Esophagus (tissue), 2 donors: ENCODE results near the gene RCVRN. TPM values are rescaled to one million over a fixed set of nuclear protein-coding genes. Genes with fewer than 3 reads are reported as not detected.
A peak's percentile ranks its signal among the peaks of the same experiment; 100 is the strongest.

Experiments used
- H3K27ac ChIP-seq, 2 donors: one replicate each; pipeline ENCODE4 v1.5.1; 2013; ENCODE audit warnings: low read depth in 2 of 2, mild to moderate bottlenecking in 2 of 2, inconsistent platforms in 1 of 2, low read length in 1 of 2, moderate library complexity in 1 of 2
- H3K27me3 ChIP-seq, 2 donors: one replicate each; pipeline ENCODE4 v1.6.1; 2013; ENCODE audit warnings: low read length in 2 of 2, control low read depth in 1 of 2, mild to moderate bottlenecking in 1 of 2; ENCODE audit not compliant: insufficient read depth in 2 of 2, control insufficient read depth in 1 of 2
- H3K36me3 ChIP-seq, 2 donors: one replicate each; pipeline ENCODE4 v1.6.1; 2013; ENCODE audit warnings: low read length in 1 of 2; ENCODE audit not compliant: control insufficient read depth in 2 of 2, insufficient read depth in 2 of 2
- H3K4me1 ChIP-seq, 2 donors: one replicate each; pipeline ENCODE4 v1.6.1; 2013; ENCODE audit warnings: low read length in 1 of 2; ENCODE audit not compliant: control insufficient read depth in 2 of 2, insufficient read depth in 2 of 2
- H3K4me3 ChIP-seq, 2 donors: one replicate each; pipeline ENCODE4 v1.5.1; 2013; ENCODE audit warnings: low read length in 2 of 2, mild to moderate bottlenecking in 2 of 2, low read depth in 1 of 2, moderate library complexity in 1 of 2
- H3K9me3 ChIP-seq, 2 donors: one replicate each; pipeline ENCODE4 v1.6.1; 2013; ENCODE audit warnings: mild to moderate bottlenecking in 2 of 2, low read depth in 1 of 2, low read length in 1 of 2, moderate library complexity in 1 of 2; ENCODE audit not compliant: control insufficient read depth in 2 of 2, insufficient read depth in 1 of 2
- WGBS, 2 donors: extraction: QIAGEN DNeasy Blood & Tissue Kit; methylation state at CpG; one replicate each; pipeline ENCODE4 v1.1.7; 2013; 5-methylcytosine and 5-hydroxymethylcytosine counted together
- polyA plus RNA-seq, 2 donors: library from polyadenylated mRNA; stranded (reverse); fragments of 200-250 nt; gene quantifications; one replicate each; pipeline ENCODE4 v1.2.3, GENCODE V29; 2013
- donor health status: healthy with polysubstance abuse.
- donor health status: Bipolar disorder and iron deficiency.

RCVRN gene
- polyA plus RNA-seq, 2 donors = 0.01 to 0.18 TPM

- H3K27ac ChIP-seq = no peak overlapping the region
- 92 to 94% methylated on average over 9 of the region's 9 CpGs for WGBS, 2 donors
Measured at GRCh38 chr17:9937901-9938300, 32.8 kb upstream of the RCVRN start.

GRCh38 chr17:9937241-9937761, 32.2 kb upstream of the RCVRN start:
- 69 to 81% methylated on average over 13 of the region's 13 CpGs for WGBS, 2 donors
- Histone ChIP-seq H3K9me3 (peaks cover 0 to 4% of the 10 kb centered on the region in 2 donors), H3K27me3 (no peaks in the 10 kb centered on the region), H3K27ac (peak overlapping the region in 1 of 2 donors; percentile 14), H3K4me1 (peaks cover 0 to 5% of the 10 kb centered on the region in 2 donors), H3K4me3 (no peak overlapping the region), H3K36me3 (peaks cover 2 to 4% of the 10 kb centered on the region in 2 donors)

More at GRCh38 chr17:9937901-9938300, 32.8 kb upstream of the RCVRN start:
- H3K4me1 ChIP-seq = peaks cover 0 to 5% of the 10 kb centered on the region in 2 donors
- no peaks in the 10 kb centered on the region for H3K27me3 ChIP-seq
- peaks cover 0 to 4% of the 10 kb centered on the region in 2 donors for H3K9me3 ChIP-seq
- peaks cover 2 to 4% of the 10 kb centered on the region in 2 donors for H3K36me3 ChIP-seq
- no peak overlapping the region for H3K4me3 ChIP-seq

- peaks cover 0 to 5% of the 10 kb centered on the region in 2 donors for H3K4me1 ChIP-seq
- no peak overlapping the region for H3K4me3 ChIP-seq
- WGBS, 2 donors = 73 to 80% methylated on average over 3 of the region's 3 CpGs
- peaks cover 0 to 4% of the 10 kb centered on the region in 2 donors for H3K9me3 ChIP-seq
- peaks cover 2 to 4% of the 10 kb centered on the region in 2 donors for H3K36me3 ChIP-seq
- no peak overlapping the region for H3K27ac ChIP-seq
- no peaks in the 10 kb centered on the region for H3K27me3 ChIP-seq
Measured at GRCh38 chr17:9936095-9936494, 31.0 kb upstream of the RCVRN start.

- WGBS, 2 donors = 76 to 78% methylated on average over 6 of the region's 6 CpGs
- Histone ChIP-seq H3K4me1 (peaks cover 0 to 5% of the 10 kb centered on the region in 2 donors), H3K27ac (no peak overlapping the region), H3K36me3 (peaks cover 2% of the 10 kb centered on the region in 2 donors), H3K4me3 (no peak overlapping the region), H3K9me3 (peaks cover 0 to 4% of the 10 kb centered on the region in 2 donors), H3K27me3 (no peaks in the 10 kb centered on the region)
Measured at GRCh38 chr17:9935408-9935807, 30.3 kb upstream of the RCVRN start.

GRCh38 chr17:9934331-9934730, 29.3 kb upstream of the RCVRN start:
- peaks cover 2% of the 10 kb centered on the region in 2 donors for H3K36me3 ChIP-seq
- WGBS, 2 donors = 77 to 90% methylated on average over 7 of the region's 7 CpGs
- no peak overlapping the region for H3K4me3 ChIP-seq
- no peaks in the 10 kb centered on the region for H3K27me3 ChIP-seq
- peaks cover 0 to 5% of the 10 kb centered on the region in 2 donors for H3K4me1 ChIP-seq
- peaks cover 0 to 4% of the 10 kb centered on the region in 2 donors for H3K9me3 ChIP-seq
- H3K27ac ChIP-seq = no peak overlapping the region

GRCh38 chr17:9932491-9932890, 27.4 kb upstream of the RCVRN start:
- Histone ChIP-seq H3K4me1 (peaks cover 0 to 5% of the 10 kb centered on the region in 2 donors), H3K27me3 (no peaks in the 10 kb centered on the region), H3K27ac (no peak overlapping the region), H3K9me3 (peaks cover 0 to 4% of the 10 kb centered on the region in 2 donors), H3K4me3 (no peak overlapping the region), H3K36me3 (peaks cover 2% of the 10 kb centered on the region in 2 donors)
- WGBS, 2 donors = 63 to 67% methylated on average over 2 of the region's 2 CpGs

- Histone ChIP-seq H3K27ac (no peak overlapping the region), H3K4me3 (no peak overlapping the region), H3K36me3 (peaks cover 2 to 3% of the 10 kb centered on the region in 2 donors), H3K27me3 (no peaks in the 10 kb centered on the region), H3K9me3 (peaks cover 0 to 4% of the 10 kb centered on the region in 2 donors), H3K4me1 (peaks cover 0 to 2% of the 10 kb centered on the region in 2 donors)
- WGBS, 2 donors = 68 to 76% methylated on average over 12 of the region's 12 CpGs
Measured at GRCh38 chr17:9931144-9931741, 26.2 kb upstream of the RCVRN start.

GRCh38 chr17:9929871-9930270, 24.8 kb upstream of the RCVRN start:
- H3K27me3 ChIP-seq = no peaks in the 10 kb centered on the region
- H3K4me1 ChIP-seq = peaks cover 0 to 2% of the 10 kb centered on the region in 2 donors
- no peak overlapping the region for H3K4me3 ChIP-seq

GRCh38 chr17:9928601-9929333, 23.7 kb upstream of the RCVRN start:
- 35 to 42% methylated on average over 13 of the region's 13 CpGs for WGBS, 2 donors

More at GRCh38 chr17:9929871-9930270, 24.8 kb upstream of the RCVRN start:
- no peak overlapping the region for H3K27ac ChIP-seq
- H3K9me3 ChIP-seq = peaks cover 0 to 4% of the 10 kb centered on the region in 2 donors
- peaks cover 2 to 4% of the 10 kb centered on the region in 2 donors for H3K36me3 ChIP-seq
- WGBS, 2 donors = 81 to 84% methylated on average over 8 of the region's 8 CpGs

More at GRCh38 chr17:9928601-9929333, 23.7 kb upstream of the RCVRN start:
- Histone ChIP-seq H3K4me1 (no peaks in the 10 kb centered on the region), H3K9me3 (no peaks in the 10 kb centered on the region), H3K27ac (no peak overlapping the region), H3K4me3 (no peak overlapping the region), H3K27me3 (no peaks in the 10 kb centered on the region), H3K36me3 (peaks cover 2% of the 10 kb centered on the region in 2 donors)
